ENCODE measurements around the gene KRTAP4-6.

DNA sequence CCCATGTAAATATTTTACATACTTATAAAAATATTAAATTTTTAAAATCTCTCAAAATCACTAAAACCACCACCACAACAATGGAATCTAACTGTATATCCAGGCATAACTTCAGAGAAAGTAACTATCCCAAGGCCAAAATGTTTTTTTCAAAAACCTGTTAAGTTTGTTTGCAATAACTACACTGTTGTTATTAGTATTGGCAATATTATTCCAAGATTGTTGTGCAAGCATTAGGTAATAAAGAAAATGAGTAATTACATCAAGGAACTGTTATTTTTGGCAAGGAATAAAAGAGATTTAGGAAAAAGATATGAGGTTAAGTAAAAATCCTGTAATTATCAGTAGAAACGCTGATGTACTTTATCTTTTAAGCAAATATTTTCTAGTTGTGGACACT lies 13.0 kb downstream of the KRTAP4-6 start:
- TF ChIP-seq, protein P1, sequence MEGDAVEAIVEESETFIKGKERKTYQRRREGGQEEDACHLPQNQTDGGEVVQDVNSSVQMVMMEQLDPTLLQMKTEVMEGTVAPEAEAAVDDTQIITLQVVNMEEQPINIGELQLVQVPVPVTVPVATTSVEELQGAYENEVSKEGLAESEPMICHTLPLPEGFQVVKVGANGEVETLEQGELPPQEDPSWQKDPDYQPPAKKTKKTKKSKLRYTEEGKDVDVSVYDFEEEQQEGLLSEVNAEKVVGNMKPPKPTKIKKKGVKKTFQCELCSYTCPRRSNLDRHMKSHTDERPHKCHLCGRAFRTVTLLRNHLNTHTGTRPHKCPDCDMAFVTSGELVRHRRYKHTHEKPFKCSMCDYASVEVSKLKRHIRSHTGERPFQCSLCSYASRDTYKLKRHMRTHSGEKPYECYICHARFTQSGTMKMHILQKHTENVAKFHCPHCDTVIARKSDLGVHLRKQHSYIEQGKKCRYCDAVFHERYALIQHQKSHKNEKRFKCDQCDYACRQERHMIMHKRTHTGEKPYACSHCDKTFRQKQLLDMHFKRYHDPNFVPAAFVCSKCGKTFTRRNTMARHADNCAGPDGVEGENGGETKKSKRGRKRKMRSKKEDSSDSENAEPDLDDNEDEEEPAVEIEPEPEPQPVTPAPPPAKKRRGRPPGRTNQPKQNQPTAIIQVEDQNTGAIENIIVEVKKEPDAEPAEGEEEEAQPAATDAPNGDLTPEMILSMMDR (IDR thresholded peaks at IDR 0.05; ENCODE audit: low read length): no peak
- TF ChIP-seq EZH2phosphoT487 (IDR thresholded peaks at IDR 0.05; ENCODE audit: low read length) (no peak), EZH2 (optimal IDR thresholded peaks at IDR 0.05; ENCODE audit: low read depth, low read length) (no peak)

Measured in MM.1S (cell line).